Psoas muscle (tissue), 8 donors: ENCODE measurements around the gene RRAS2. TPM values are rescaled to one million over a fixed set of nuclear protein-coding genes. Genes with fewer than 3 reads are reported as not detected.

ENCODE experiments used
- ATAC-seq, 4 donors: fragments of 200-7000 bp; cut with Tn5 transposase; one replicate each; pipeline ENCODE4 v1.9.1; 2020; ENCODE audit warnings: moderate library complexity in 3 of 4, mild to moderate bottlenecking in 2 of 4
- DNase-seq, 2 donors: peaks; one replicate each; pipeline ENCODE4 v3.0.0-alpha.2; 2020
- H3K27ac ChIP-seq: fragments of 200-600 bp; one replicate; pipeline ENCODE4 v1.8.0; 2022
- H3K27me3 ChIP-seq, 3 donors: fragments of 200-600 bp in 1 of 3; one replicate each; pipeline versions ENCODE4 v1.6.1 to v1.8.0; 2013 to 2022; ENCODE audit warnings: low read length in 2 of 3, mild to moderate bottlenecking in 2 of 3, moderate library complexity in 1 of 3; ENCODE audit not compliant: insufficient read depth in 3 of 3
- H3K36me3 ChIP-seq, 2 donors: fragments of 200-600 bp in 1 of 2; one replicate each; pipeline versions ENCODE4 v1.6.1 to v1.8.0; 2013 to 2022; ENCODE audit warnings: low read depth in 1 of 2, mild to moderate bottlenecking in 1 of 2, moderate library complexity in 1 of 2; ENCODE audit not compliant: insufficient read depth in 1 of 2
- H3K4me1 ChIP-seq: fragments of 200-600 bp; one replicate; pipeline ENCODE4 v1.8.0; 2022
- H3K4me3 ChIP-seq: fragments of 200-600 bp; one replicate; pipeline ENCODE4 v1.8.0; 2022; ENCODE audit warnings: mild to moderate bottlenecking
- H3K9me3 ChIP-seq: fragments of 200-600 bp; one replicate; pipeline ENCODE4 v1.8.0; 2022
- CTCF ChIP-seq: fragments of 200-600 bp; IDR thresholded peaks from one replicate; pipeline ENCODE4 v1.8.0; 2022; ENCODE audit warnings: antibody characterized with exemption
- WGBS, 3 donors: extraction: QIAGEN DNeasy Blood & Tissue Kit; methylation state at CpG; one replicate each; pipeline versions ENCODE4 v1.1.6 to v1.1.7; 2013; 5-methylcytosine and 5-hydroxymethylcytosine counted together
- intact Hi-C, 2 donors: fragments of 100-400 bp; cut with DNase I; formaldehyde crosslinking; loops; one replicate each; pipeline versions ENCODE4 v1.11.0 to v1.14.2; 2022
- polyA plus RNA-seq, 3 donors: library from polyadenylated mRNA; stranded (reverse); fragments of 200-250 nt; gene quantifications; one replicate each; pipeline ENCODE4 v1.2.3, GENCODE V29; 2013
- total RNA-seq, 4 donors: library from RNA; stranded (reverse); fragmentation: NEBNext Ultra II Directional in 2 of 4; extraction: Animal tissue kit (Norgen Biotek cat#: 25700) in 2 of 4; gene quantifications; one replicate each; pipeline versions ENCODE4 v1.2.1 to v1.2.4, GENCODE V29; 2021 to 2023
- donor health status: healthy with polysubstance abuse.
- donor health status: DM: no; HTN: no; CAD: no; lungs with moderate emphysema.
- donor health status: Bipolar disorder and iron deficiency.
- donor health status: healthy.
- donor health status: DM: yes; HTN: yes; CAD: no.
- donor health status: DM: no; HTN: no; CAD: no.
- donor health status: DM: no; HTN: no; CAD: no.
- donor health status: DM: yes; HTN: yes; CAD: no.

The RRAS2 gene
- total and polyA plus RNA-seq, 7 donors: 44.3 to 89.8 (median 54.0) TPM

- ATAC-seq (no peak), DNase-seq (no peak)
- Histone ChIP-seq H3K4me1 (no peaks in the 10 kb centered on the region), H3K27me3 (peaks cover 0 to 6% (median 0%) of the 10 kb centered on the region in 3 donors), H3K9me3 (no peaks in the 10 kb centered on the region), H3K36me3 (no peaks in the 10 kb centered on the region), H3K27ac (no peak overlapping the region), H3K4me3 (no peak overlapping the region)
- TF ChIP-seq CTCF: no peak
- 77 to 85% (median 78%) methylated on average over 9 of the region's 9 CpGs for WGBS, 3 donors
- intact Hi-C loops: no loop called here
These were observed 121.5 kb downstream of the RRAS2 start for GRCh38 chr11:14237444-14237961.

DNA sequence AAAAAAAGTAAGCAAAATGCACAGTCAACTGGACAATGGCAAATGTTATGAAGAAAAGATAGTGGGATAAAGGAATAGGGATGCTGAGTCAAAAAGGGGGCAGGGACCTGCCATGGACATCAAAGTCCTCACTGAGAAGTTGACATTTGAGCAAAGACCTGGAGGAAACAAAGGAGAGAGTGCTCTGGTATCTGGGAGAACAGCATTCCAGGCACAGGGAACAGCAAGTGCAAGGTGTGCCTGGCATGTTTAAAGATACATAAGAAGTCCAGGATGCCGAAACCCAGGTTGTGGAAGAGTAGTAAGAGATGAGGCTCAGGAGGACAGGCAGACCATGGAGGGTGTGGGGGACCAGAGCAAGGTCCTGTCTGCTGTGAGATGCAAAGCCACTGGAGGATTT, 123.3 kb downstream of the RRAS2 start:
- no peaks in the 10 kb centered on the region for H3K36me3 ChIP-seq
- no peak overlapping the region for H3K27ac ChIP-seq
- H3K4me1 ChIP-seq: no peaks in the 10 kb centered on the region
- whole genome bisulfite sequencing, 3 donors: 88 to 89% (median 88%) methylated on average over 1 of the region's 1 CpG
- no peak overlapping the region for H3K4me3 ChIP-seq
- H3K9me3 ChIP-seq: no peaks in the 10 kb centered on the region
- ATAC-seq (no peak), DNase-seq (no peak)
- intact Hi-C loops: no loop called here
- no peak for TF ChIP-seq CTCF
- H3K27me3 ChIP-seq: peaks cover 0 to 8% (median 0%) of the 10 kb centered on the region in 3 donors

DNA sequence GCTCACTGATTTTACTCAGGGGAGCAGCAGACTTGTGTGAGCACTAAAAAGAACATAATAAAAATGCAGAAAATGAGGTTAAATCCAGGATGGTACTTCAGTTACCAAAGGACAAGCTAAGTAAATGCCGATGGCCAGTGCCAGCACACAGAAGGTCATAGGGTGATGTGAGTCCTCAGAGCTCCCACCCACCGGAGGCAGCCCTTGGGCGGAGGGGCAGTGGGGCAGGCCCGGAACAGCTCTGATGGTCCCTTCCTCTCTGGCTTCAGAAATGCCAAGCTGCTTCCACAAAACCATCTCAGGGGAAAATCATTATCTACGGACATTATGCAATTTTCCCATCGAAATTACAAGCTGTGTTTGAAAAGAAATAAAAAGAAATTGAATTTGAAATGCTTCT, 124.5 kb downstream of the RRAS2 start:
- intact Hi-C loops: no loop called here
- no peak for TF ChIP-seq CTCF
- ATAC-seq: no peak
- H3K27ac ChIP-seq: no peak overlapping the region
- H3K4me3 ChIP-seq: no peak overlapping the region
- H3K27me3 ChIP-seq: peaks cover 0 to 11% (median 0%) of the 10 kb centered on the region in 3 donors
- 28 to 44% (median 35%) methylated on average over 6 of the region's 6 CpGs for WGBS, 3 donors
- no peaks in the 10 kb centered on the region for H3K36me3 ChIP-seq
- H3K4me1 ChIP-seq: no peaks in the 10 kb centered on the region
- DNase-seq: no peak
- H3K9me3 ChIP-seq: no peaks in the 10 kb centered on the region

DNA sequence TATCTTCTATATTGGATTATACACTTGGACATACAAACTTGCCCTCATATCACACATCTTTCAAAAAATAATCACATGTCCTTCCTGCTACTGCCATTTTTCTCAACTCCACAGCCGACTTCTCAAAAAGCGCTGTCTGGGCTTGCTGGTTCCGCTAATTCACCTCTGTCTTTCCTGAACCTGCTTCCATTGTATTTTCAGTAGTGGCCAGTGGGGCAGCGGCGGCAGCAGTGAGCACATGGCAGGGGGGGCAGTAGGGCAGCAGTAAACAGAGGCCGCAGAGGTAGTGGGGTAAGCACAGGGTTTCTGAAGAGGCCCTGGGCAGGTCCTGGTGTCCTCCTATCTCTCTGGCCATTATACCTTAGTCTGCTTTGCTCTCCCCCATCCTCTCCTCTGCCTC, 126.3 kb downstream of the RRAS2 start:
- no peaks in the 10 kb centered on the region for H3K4me1 ChIP-seq

More for the DNA sequence above, 126.3 kb downstream of the RRAS2 start:
- H3K36me3 ChIP-seq: no peaks in the 10 kb centered on the region
- no peak for TF ChIP-seq CTCF
- ATAC-seq (no peak), DNase-seq (no peak)
- H3K4me3 ChIP-seq: no peak overlapping the region
- WGBS, 3 donors: 66 to 67% (median 67%) methylated on average over 6 of the region's 6 CpGs
- no peak overlapping the region for H3K27ac ChIP-seq
- H3K27me3 ChIP-seq: peaks cover 0 to 11% (median 0%) of the 10 kb centered on the region in 3 donors
- intact Hi-C loops: no loop called here
- no peaks in the 10 kb centered on the region for H3K9me3 ChIP-seq
